Nephron (organoid): ENCODE measurements around the gene LRRC25.
"Not testable (repeated sequence)": the region's sequence is repeated elsewhere in the genome, so short reads cannot be mapped to it uniquely, and the experiment has no call there.

ENCODE experiments used
- H3K27ac Mint-ChIP-seq, 3 experiments: 2 replicates each; pipeline ENCODE4 v1.8.0; 2020; ENCODE audit warnings: mixed read lengths in 3 of 3, mild to moderate bottlenecking in 2 of 3, moderate library complexity in 1 of 3
- H3K27me3 Mint-ChIP-seq: 2 replicates; pipeline ENCODE4 v1.8.0; 2021; ENCODE audit warnings: low read depth, mild to moderate bottlenecking, moderate library complexity, mixed read lengths
- H3K36me3 Mint-ChIP-seq: 2 replicates; pipeline ENCODE4 v1.8.0; 2020; ENCODE audit warnings: low read depth, mixed read lengths
- H3K4me1 Mint-ChIP-seq: 2 replicates; pipeline ENCODE4 v1.8.0; 2020; ENCODE audit warnings: mixed read lengths
- H3K4me3 Mint-ChIP-seq, 3 experiments: 2 replicates each; pipeline ENCODE4 v1.8.0; 2020; ENCODE audit warnings: mild to moderate bottlenecking in 3 of 3, mixed read lengths in 3 of 3, moderate library complexity in 2 of 3
- H3K9me3 Mint-ChIP-seq: 2 replicates; pipeline ENCODE4 v1.8.0; 2020; ENCODE audit warnings: mixed read lengths
- TF ChIP-seq, protein P1 (sequence below), 3 experiments: fragments of 200-600 bp; sonication (generic); IDR thresholded peaks; one replicate each; pipeline ENCODE4 v1.5.0; 2021; ENCODE audit warnings: antibody characterized with exemption in 3 of 3; ENCODE audit not compliant: unreplicated experiment in 3 of 3

LRRC25 gene

DNA sequence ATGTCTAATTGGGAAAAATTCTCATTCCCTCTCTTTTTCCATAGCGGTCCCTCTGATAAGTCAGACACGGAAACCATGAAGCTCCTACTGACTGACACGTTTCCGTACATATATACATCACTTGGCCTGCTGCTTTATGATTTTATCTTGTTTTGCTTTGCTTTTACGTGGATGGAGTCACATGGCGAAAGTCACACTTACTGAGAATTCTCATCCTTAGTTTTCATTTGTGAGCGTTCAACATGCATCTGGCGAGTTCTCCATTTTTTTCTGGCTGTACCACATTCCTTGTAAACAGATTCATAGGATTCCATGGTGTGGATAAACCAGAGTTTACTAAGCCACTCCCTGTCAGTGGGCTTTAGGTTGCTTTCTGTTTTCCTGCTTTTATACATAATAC is 35.8 kb downstream of the LRRC25 start:
- Mint-ChIP-seq H3K4me3 (no peak overlapping the region), H3K4me1 (peaks cover 20% of the 10 kb centered on the region), H3K27ac (peak overlapping the region; percentile 22 to 52 (median 49)), H3K36me3 (peaks cover 41% of the 10 kb centered on the region), H3K27me3 (no peaks in the 10 kb centered on the region), H3K9me3 (peaks cover 8% of the 10 kb centered on the region)
- TF ChIP-seq, protein P1, sequence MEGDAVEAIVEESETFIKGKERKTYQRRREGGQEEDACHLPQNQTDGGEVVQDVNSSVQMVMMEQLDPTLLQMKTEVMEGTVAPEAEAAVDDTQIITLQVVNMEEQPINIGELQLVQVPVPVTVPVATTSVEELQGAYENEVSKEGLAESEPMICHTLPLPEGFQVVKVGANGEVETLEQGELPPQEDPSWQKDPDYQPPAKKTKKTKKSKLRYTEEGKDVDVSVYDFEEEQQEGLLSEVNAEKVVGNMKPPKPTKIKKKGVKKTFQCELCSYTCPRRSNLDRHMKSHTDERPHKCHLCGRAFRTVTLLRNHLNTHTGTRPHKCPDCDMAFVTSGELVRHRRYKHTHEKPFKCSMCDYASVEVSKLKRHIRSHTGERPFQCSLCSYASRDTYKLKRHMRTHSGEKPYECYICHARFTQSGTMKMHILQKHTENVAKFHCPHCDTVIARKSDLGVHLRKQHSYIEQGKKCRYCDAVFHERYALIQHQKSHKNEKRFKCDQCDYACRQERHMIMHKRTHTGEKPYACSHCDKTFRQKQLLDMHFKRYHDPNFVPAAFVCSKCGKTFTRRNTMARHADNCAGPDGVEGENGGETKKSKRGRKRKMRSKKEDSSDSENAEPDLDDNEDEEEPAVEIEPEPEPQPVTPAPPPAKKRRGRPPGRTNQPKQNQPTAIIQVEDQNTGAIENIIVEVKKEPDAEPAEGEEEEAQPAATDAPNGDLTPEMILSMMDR (IDR thresholded peaks at IDR 0.05; ENCODE audit: unreplicated experiment in 3 of 3) = no peak

DNA sequence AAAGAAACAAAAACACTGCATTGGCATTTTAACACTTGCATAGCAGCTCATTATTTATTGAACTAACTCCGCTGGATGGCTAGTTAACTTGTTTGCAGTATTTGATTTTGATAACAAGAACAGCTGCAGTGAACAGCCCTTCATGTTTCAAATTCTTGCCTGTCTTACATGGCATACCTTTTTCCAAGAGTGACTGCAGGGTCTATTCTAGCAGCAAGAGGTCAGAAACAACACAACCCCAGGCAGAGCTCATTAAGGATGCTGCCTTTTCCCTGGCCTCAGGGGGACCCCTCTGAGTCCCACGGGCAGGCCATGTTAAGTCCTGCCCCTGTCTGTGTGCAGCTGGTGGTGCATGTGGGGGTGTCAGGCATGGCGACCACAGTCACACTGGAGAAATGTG is 40.4 kb downstream of the LRRC25 start:
- H3K36me3 Mint-ChIP-seq = peaks cover 35% of the 10 kb centered on the region
- no peak overlapping the region for H3K27ac Mint-ChIP-seq
- H3K4me3 Mint-ChIP-seq = no peak overlapping the region
- peaks cover 8% of the 10 kb centered on the region for H3K9me3 Mint-ChIP-seq
- H3K27me3 Mint-ChIP-seq = no peaks in the 10 kb centered on the region
- TF ChIP-seq, protein P1 (IDR thresholded peaks at IDR 0.05; ENCODE audit: unreplicated experiment in 3 of 3) = no peak
- no peaks in the 10 kb centered on the region for H3K4me1 Mint-ChIP-seq

DNA sequence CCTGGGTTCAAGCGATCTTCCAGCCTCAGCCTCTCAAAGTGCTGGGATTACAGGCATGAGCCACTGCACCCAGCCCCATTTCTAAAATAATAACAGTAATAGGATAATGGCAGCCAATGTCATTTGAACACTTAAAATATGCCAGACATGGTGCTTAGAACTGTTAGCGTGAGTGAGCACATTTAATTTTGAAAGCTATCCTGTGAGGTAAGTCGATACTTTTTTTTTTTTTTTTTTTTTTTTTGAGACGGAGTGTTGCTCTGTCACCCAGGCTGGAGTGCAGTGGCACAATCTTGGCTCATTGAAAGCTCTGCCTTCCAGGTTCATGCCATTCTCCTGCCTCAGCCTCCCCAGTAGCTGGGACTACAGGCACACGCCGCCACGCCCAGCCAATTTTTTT is 42.7 kb downstream of the LRRC25 start:
- H3K9me3 Mint-ChIP-seq, H3K27me3 Mint-ChIP-seq, H3K4me3 Mint-ChIP-seq, H3K4me1 Mint-ChIP-seq, H3K27ac Mint-ChIP-seq: not testable (repeated sequence)
- peaks cover 36% of the 10 kb centered on the region for H3K36me3 Mint-ChIP-seq

DNA sequence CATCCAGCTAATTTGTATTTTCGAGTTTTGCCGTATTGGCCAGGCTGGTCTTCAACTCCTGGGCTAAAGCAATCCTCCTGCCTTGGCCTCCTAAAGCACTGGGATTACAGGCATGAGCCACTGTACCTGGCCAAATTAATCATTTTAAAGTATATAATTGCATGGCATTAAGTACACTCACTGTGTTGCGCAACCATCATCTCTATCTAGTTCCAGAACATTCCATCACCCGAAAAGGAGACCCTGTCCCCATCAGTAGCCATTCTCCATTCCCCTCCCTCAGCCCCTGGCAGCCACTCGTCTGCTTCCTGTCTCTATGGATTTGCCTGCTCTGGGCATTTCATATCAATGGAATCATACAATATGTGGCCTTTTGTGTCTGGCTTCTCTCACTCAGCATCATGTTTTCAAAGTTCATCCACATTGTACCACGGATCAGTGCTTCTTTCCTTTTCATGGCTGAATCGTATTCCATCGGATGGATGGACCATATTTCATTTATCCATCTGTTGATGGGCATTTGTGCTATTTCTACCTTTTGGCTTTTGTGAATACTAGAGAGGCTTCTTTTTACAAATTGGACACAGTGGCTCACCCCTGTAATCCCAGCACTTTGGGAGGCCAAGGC is 43.9 kb downstream of the LRRC25 start:
- peaks cover 25% of the 10 kb centered on the region for H3K36me3 Mint-ChIP-seq
- H3K4me1 Mint-ChIP-seq = no peaks in the 10 kb centered on the region
- H3K27ac Mint-ChIP-seq = peak overlapping the region in 1 of 3 experiments; percentile 44
- no peaks in the 10 kb centered on the region for H3K27me3 Mint-ChIP-seq
- H3K4me3 Mint-ChIP-seq = no peak overlapping the region
- peaks cover 5% of the 10 kb centered on the region for H3K9me3 Mint-ChIP-seq
- TF ChIP-seq, protein P1 (IDR thresholded peaks at IDR 0.05; ENCODE audit: unreplicated experiment in 3 of 3) = no peak

DNA sequence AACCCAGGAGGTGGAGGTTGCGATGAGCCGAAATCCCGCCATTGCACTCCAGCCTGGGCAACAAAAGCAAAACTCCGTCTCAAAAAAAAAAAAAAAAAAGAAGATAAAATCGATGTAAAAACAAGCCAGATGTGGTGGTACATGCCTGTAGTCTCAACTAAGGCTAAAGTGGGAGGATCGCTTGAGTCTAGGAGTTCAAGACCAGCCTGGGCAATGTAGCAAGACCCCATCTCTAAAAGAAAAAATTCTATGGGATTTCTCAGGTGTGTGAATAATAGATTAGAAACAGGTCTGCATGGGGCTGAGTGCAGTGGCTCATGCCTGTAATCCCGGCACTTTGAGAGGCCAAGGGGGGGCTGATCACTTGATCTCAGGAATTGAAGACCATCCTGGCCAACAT is 45.9 kb downstream of the LRRC25 start:
- Mint-ChIP-seq H3K36me3 (peaks cover 11% of the 10 kb centered on the region), H3K4me1 (peaks cover under 1% of the 10 kb centered on the region), H3K27me3 (no peaks in the 10 kb centered on the region), H3K9me3 (no peaks in the 10 kb centered on the region), H3K4me3 (no peak overlapping the region), H3K27ac (no peak overlapping the region)
- TF ChIP-seq, protein P1 (IDR thresholded peaks at IDR 0.05; ENCODE audit: unreplicated experiment in 3 of 3) = no peak

DNA sequence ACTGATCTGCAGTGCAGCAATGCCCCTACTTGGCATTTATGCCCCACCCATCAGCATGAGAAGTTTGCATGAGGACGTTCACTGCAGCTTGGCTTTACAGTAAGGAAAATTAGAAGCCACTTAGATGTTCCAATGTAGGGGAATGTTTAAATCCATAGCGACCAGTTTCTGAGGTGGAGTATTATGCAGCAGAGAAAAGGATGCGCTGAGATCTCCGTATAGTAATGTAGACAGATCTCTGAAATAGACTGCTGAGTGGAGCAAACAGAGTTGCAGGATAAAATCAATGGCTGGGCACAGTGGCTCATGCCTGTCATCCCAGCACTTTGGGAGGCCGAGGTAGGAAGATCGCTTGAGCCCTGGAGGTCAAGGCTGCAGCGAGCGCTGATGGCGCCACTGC is 46.9 kb downstream of the LRRC25 start:
- Mint-ChIP-seq H3K4me3 (no peak overlapping the region), H3K9me3 (no peaks in the 10 kb centered on the region), H3K27ac (no peak overlapping the region), H3K27me3 (no peaks in the 10 kb centered on the region), H3K4me1 (peaks cover 6% of the 10 kb centered on the region), H3K36me3 (peaks cover 8% of the 10 kb centered on the region)
- TF ChIP-seq, protein P1 (IDR thresholded peaks at IDR 0.05; ENCODE audit: unreplicated experiment in 3 of 3) = no peak
